HepG2 (cell line): ENCODE data around the gene PYGL. TPM values are rescaled to one million over a fixed set of nuclear protein-coding genes. Genes with fewer than 3 reads are reported as not detected.

Experiments
- ATAC-seq: fragments of 200-7000 bp; cut with Tn5 transposase; 3 replicates; pipeline ENCODE4 v1.9.1; 2020; ENCODE audit warnings: mild to moderate bottlenecking, moderate library complexity
- BruUV-seq: library from RNA; stranded (reverse); fragments of 400-500 nt; replicated peaks from 2 replicates; lab custom pipeline; 2021; lab: Mats Ljungman, UMichigan
- CTCF ChIA-PET: fragments of 300-600 bp; formaldehyde crosslinking; extraction: SDS; loops from one replicate; lab custom pipeline; 2021; ENCODE audit warnings: low total read pairs, inconsistent platforms, low intra/inter-chr PET ratio; lab: Yijun Ruan, JAX
- POLR2A ChIA-PET: fragments of 350-600 bp; sonication (Branson Sonifier 250); formaldehyde crosslinking; loops from one replicate; lab custom pipeline; 2020; ENCODE audit warnings: antibody characterized with exemption, inconsistent platforms; lab: Yijun Ruan, JAX
- DNase-seq: peaks from one replicate; pipeline ENCODE4 v3.0.0-alpha.2; 2015; ENCODE audit warnings: low spot score
- FAIRE-seq: peaks from 3 replicates; lab custom pipeline; 2011; peaks lifted over from hg19 to GRCh38; lab: Jason Lieb, UNC
- H2AFZ ChIP-seq: one replicate; pipeline ENCODE4 v1.6.1; 2011; ENCODE audit warnings: low read length, inconsistent platforms
- H3K27ac ChIP-seq: fragments of 300-600 bp; 3 replicates; pipeline ENCODE4 v1.8.0; 2011; ENCODE audit warnings: mixed run types, mild to moderate bottlenecking, mixed read lengths, low read length, inconsistent platforms; ENCODE audit not compliant: insufficient read depth; ENCODE audit errors: extremely low read length
- H3K27me3 ChIP-seq, 2 experiments: fragments of 200-600 bp in 1 of 2; 2 replicates in 1 of 2; 3 replicates in 1 of 2; pipeline versions ENCODE4 v1.6.0 to v1.8.0; 2011; ENCODE audit warnings: low read length in 2 of 2, mild to moderate bottlenecking in 2 of 2, moderate library complexity in 2 of 2, inconsistent platforms in 1 of 2; ENCODE audit not compliant: insufficient read depth in 2 of 2, control insufficient read depth in 1 of 2
- H3K36me3 ChIP-seq, 2 experiments: fragments of 200-600 bp in 1 of 2; replicated peaks in 1 of 2; 2 replicates in 1 of 2; 3 replicates in 1 of 2; pipeline versions ENCODE4 v1.5.1 to v1.8.0; 2011; ENCODE audit warnings: low read length in 2 of 2, inconsistent platforms in 1 of 2; ENCODE audit not compliant: insufficient read depth in 2 of 2, control insufficient read depth in 1 of 2
- H3K4me1 ChIP-seq: 2 replicates; pipeline ENCODE4 v1.5.1; 2012; ENCODE audit warnings: low read length, inconsistent platforms; ENCODE audit not compliant: insufficient read depth
- H3K4me2 ChIP-seq: 2 replicates; pipeline ENCODE4 v1.6.0; 2011; ENCODE audit warnings: low read depth, low read length, inconsistent platforms
- H3K4me3 ChIP-seq, 3 experiments: fragments of 200-600 bp in 1 of 3; sonication (generic), shearing (Covaris generic) in 1 of 3; replicated peaks in 1 of 3; 2 replicates each; pipeline ENCODE4 v1.5.1; 2011 to 2016; ENCODE audit warnings: low read length in 3 of 3, inconsistent platforms in 2 of 3, low read depth in 2 of 3, mild to moderate bottlenecking in 2 of 3, control low read depth in 1 of 3, mixed read lengths in 1 of 3; ENCODE audit not compliant: insufficient read depth in 1 of 3
- H3K79me2 ChIP-seq: one replicate; pipeline ENCODE4 v1.6.1; 2011; ENCODE audit warnings: low read length, inconsistent platforms; ENCODE audit not compliant: insufficient read depth
- H3K9ac ChIP-seq: 2 replicates; pipeline ENCODE4 v1.6.0; 2011; ENCODE audit warnings: mild to moderate bottlenecking, low read depth, low read length, inconsistent platforms; ENCODE audit not compliant: insufficient read depth
- H3K9me3 ChIP-seq: 2 replicates; pipeline ENCODE4 v1.5.1; 2012; ENCODE audit warnings: mild to moderate bottlenecking, low read length
- H4K20me1 ChIP-seq: 2 replicates; pipeline ENCODE4 v1.6.0; 2011; ENCODE audit warnings: inconsistent platforms, mild to moderate bottlenecking, low read length, moderate library complexity; ENCODE audit not compliant: insufficient read depth
- KLF13 ChIP-seq: sonication (generic); formaldehyde crosslinking; IDR thresholded peaks from 2 replicates; pipeline ENCODE4 v1.4.0; 2020; ENCODE audit warnings: mild to moderate bottlenecking, missing genetic modification reagents
- MAF1 ChIP-seq: sonication (generic); formaldehyde crosslinking; IDR thresholded peaks from 2 replicates; pipeline ENCODE4 v1.5.0; 2020; ENCODE audit warnings: missing genetic modification reagents, borderline replicate concordance
- MIER3 ChIP-seq: IDR thresholded peaks from 2 replicates; pipeline ENCODE4 v1.6.1; 2016; ENCODE audit warnings: missing compliant biosample characterization, borderline replicate concordance
- PRDM4 ChIP-seq: sonication (generic); formaldehyde crosslinking; IDR thresholded peaks from 2 replicates; pipeline ENCODE4 v1.9.0; 2021; ENCODE audit warnings: missing genetic modification reagents, borderline replicate concordance
- RELA ChIP-seq: sonication (generic); formaldehyde crosslinking; IDR thresholded peaks from 2 replicates; pipeline ENCODE4 v1.4.0; 2020; ENCODE audit warnings: missing genetic modification reagents
- SKIL ChIP-seq: sonication (generic); formaldehyde crosslinking; IDR thresholded peaks from 2 replicates; pipeline ENCODE4 v1.8.0; 2022; ENCODE audit warnings: missing genetic modification reagents, mild to moderate bottlenecking, moderate library complexity, borderline replicate concordance
- U2AF2 ChIP-seq: fragments of 200-400 bp; formaldehyde crosslinking; IDR thresholded peaks from 2 replicates; pipeline ENCODE4 v1.6.1; 2017; ENCODE audit warnings: low read depth, mild to moderate bottlenecking, low read length
- YY1 ChIP-seq: IDR thresholded peaks from 2 replicates; pipeline ENCODE4 v1.6.1; 2011; ENCODE audit warnings: low read length, low read depth, moderate library complexity, mild to moderate bottlenecking; ENCODE audit not compliant: insufficient read depth, insufficient replicate concordance
- ZNF232 ChIP-seq: sonication (generic); formaldehyde crosslinking; IDR thresholded peaks from 2 replicates; pipeline ENCODE4 v1.4.0; 2020; ENCODE audit warnings: missing genetic modification reagents, borderline replicate concordance
- WGBS: methylation state at CpG from one replicate; pipeline ENCODE4 v1.1.6; 2017; ENCODE audit warnings: low lambda C conversion rate; 5-methylcytosine and 5-hydroxymethylcytosine counted together
- in situ Hi-C: cut with HindIII; loops from 2 replicates; pipeline ENCODE4 v1.10.0; 2017; ENCODE audit warnings: low pct_unique_long_range_greater_than_20kb; ENCODE audit not compliant: extremely low pct_ligation_motif_present
- intact Hi-C: fragments of 100-400 bp; cut with micrococcal nuclease; formaldehyde crosslinking; loops from one replicate; pipeline ENCODE4 v1.10.0; 2022; ENCODE audit not compliant: unreplicated experiment
- polyA plus RNA-seq, 8 experiments: library from polyadenylated mRNA; depleted of rRNA in 3 of 8; stranded (reverse) in 7 of 8; unstranded in 1 of 8; fragments of >200 nt; fragmentation: Illumina TruSeq in 4 of 8; extraction: Trizol in 4 of 8; gene quantifications; 2 replicates each; pipeline versions ENCODE4 v1.2.1 to v1.2.3, GENCODE V29; 2011 to 2016; ENCODE audit warnings: low read depth in 4 of 8, missing spikeins in 1 of 8, mixed read lengths in 1 of 8; ENCODE audit not compliant: insufficient read depth in 1 of 8
- total RNA-seq, 5 experiments: library from RNA; depleted of rRNA; stranded (reverse); fragments of >200 nt; fragmentation: Illumina TruSeq; extraction: Trizol; gene quantifications; 2 replicates each; pipeline ENCODE4 v1.2.3, GENCODE V29; 2016; ENCODE audit warnings: low read depth in 1 of 5

Gene PYGL
- total and polyA plus RNA-seq, 2 of the 13 experiments (the other 11 are each of a cell fraction or from before 2014, with no cell fraction given) = 98.4 to 110 TPM

- no peak for TF ChIP-seq PRDM4 (CRISPR knock-in tag)
- TF ChIP-seq SKIL (CRISPR knock-in tag) = no peak
- TF ChIP-seq MAF1 (CRISPR knock-in tag) = no peak
- TF ChIP-seq MIER3 (CRISPR knock-in tag) = no peak
- no peak for TF ChIP-seq RELA (CRISPR knock-in tag)
- no peak for TF ChIP-seq KLF13
- no peak for TF ChIP-seq ZNF232 (CRISPR knock-in tag)
These were observed 72.2 kb downstream of the PYGL start, which contains the start of gene ABHD12B (continued) for GRCh38 chr14:50871914-50872732.

GRCh38 chr14:50871228-50871627, 73.1 kb downstream of the PYGL start:
- DNase-seq (no peak), FAIRE-seq (no peak), ATAC-seq (no peak)
- H4K20me1 ChIP-seq = no peaks in the 10 kb centered on the region
- no peak for TF ChIP-seq YY1
- 0 out of 2 replicates have a peak, but pooled peaks have one; percentile 31 for TF ChIP-seq U2AF2
- BruUV-seq = no TSS peak
- intact Hi-C loops = no loop called here
- H3K36me3 ChIP-seq = no peaks in the 10 kb centered on the region
- WGBS = 83% methylated on average over 5 of the region's 5 CpGs
- H3K9me3 ChIP-seq = no peaks in the 10 kb centered on the region
- no peak overlapping the region for H3K4me2 ChIP-seq
- H3K27ac ChIP-seq = no peak overlapping the region
- H3K79me2 ChIP-seq = no peaks in the 10 kb centered on the region
- ChIA-PET CTCF (no interaction called here), POLR2A (no interaction called here)
- no peaks in the 10 kb centered on the region for H3K27me3 ChIP-seq
- in situ Hi-C loops = no loop called here
- H3K9ac ChIP-seq = no peak overlapping the region
- H2AFZ ChIP-seq = no peak overlapping the region
- peaks cover 38% of the 10 kb centered on the region for H3K4me1 ChIP-seq
- H3K4me3 ChIP-seq = no peak overlapping the region
